ENCODE results near the gene TCP10L.
"Not testable (repeated sequence)": the region's sequence is repeated elsewhere in the genome, so short reads cannot be mapped to it uniquely, and the experiment has no call there.

The TCP10L gene

DNA sequence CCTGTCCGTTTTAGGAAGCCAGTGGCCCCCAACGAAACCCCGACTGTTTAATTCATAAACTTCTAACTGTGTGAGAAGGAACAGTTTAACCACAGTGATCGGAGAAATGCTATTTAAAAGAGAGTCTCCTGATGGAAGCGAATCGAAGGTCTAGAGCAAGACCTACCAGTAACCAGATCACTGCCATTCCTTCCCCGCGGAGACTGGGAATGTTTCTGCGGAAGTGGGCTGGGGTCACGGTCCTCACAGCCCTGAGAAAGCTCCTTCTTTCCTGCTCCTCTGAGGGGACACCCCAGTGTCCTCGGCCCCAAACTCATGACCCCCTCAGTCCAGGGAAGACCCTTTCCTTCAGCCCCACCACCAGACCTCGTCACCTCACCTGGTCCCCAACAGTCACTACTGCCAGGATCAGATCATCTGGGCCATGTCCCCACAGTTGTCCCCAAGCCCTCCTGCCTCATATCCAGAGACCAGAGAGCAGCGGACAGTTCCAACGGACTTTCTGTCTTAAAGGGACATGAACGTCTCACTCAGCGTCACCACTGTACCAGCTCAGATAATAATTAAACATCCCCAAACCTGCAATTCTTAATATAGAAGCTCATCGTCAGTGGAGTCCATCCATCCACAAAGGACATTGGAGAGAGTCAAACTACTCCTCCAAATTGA lies at the start of gene TCP10L:
Gene TCP10L (minus strand): TSS at position 482 of the 669 bp plus-strand sequence. CDS start 1,219 bp downstream, outside the sequence.
- DNase-seq = no peak

DNA sequence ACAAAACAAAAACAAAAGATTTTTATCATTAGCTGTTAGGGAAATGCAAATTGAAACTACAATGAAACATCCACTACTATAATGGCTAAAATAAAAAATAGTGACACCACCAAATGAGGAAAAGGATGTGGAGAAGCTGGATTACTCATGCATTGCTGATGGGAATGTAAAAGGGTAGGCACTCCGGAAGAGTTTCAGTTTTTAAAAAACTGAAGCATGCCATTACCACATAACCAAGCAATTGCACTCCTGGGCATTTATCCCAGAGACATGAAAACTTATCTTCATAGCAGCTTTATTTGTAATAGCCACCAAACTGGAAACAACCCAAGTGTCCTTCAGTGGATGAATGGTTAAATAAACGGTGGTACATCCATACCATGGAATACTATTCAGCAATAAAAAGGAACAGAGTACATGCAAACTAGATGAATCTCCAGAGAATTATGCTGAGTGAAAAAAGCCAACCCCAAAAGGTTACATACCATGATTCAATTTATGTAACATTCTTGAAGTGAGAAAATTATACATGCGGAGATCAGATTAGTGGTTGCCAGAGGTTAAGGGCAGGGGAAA lies 41.4 kb upstream of the TCP10L start:
- no peak for DNase-seq

- DNase-seq = not testable (repeated sequence)
Measured at GRCh38 chr21:32618218-32618617, 32.9 kb upstream of the TCP10L start.

DNA sequence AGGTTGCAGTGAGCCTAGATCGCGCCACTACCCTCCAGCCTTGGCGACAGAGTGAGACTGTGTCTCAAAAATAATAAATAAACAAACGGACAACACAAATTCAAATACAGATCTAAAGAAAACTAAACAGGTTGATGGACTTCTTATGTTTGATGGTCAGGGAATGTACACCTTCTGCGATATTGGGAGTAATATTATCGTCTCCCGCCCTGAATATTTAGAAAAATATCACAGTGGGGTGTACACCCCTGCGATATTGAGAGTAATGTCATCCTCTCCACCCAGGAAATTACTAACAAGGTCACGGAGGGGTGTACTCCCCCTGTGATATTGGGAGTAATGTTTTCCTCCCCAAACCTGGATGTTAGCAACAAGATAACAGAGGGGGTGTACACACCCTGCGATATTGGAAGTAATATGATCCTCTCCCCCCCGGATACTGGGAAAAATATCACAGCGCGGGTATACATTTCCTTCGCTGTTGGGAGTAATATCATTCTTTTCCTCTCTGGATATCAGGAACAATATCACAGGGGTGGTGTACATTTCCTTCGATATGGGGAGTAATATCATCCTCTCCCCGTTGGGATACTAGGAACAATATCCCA lies 28.2 kb upstream of the TCP10L start:
- DNase-seq = no peak

DNA sequence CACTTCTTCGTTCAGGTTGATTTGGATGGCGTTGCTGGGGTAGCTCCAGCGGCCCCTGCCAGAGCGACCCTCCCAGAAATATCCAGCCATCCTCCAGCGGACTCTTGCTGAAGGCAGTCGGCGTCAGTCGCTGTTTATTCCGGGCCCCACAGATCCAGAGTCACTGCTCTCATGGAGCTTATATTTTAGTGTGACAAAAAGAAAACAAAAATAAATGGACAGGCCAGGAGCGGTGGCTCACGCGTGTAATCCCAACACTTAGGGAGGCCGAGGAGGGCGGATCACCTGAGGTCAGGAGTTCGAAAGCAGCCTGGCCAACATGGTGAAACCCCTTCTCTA lies 27.6 kb upstream of the TCP10L start:
- no peak for DNase-seq

DNA sequence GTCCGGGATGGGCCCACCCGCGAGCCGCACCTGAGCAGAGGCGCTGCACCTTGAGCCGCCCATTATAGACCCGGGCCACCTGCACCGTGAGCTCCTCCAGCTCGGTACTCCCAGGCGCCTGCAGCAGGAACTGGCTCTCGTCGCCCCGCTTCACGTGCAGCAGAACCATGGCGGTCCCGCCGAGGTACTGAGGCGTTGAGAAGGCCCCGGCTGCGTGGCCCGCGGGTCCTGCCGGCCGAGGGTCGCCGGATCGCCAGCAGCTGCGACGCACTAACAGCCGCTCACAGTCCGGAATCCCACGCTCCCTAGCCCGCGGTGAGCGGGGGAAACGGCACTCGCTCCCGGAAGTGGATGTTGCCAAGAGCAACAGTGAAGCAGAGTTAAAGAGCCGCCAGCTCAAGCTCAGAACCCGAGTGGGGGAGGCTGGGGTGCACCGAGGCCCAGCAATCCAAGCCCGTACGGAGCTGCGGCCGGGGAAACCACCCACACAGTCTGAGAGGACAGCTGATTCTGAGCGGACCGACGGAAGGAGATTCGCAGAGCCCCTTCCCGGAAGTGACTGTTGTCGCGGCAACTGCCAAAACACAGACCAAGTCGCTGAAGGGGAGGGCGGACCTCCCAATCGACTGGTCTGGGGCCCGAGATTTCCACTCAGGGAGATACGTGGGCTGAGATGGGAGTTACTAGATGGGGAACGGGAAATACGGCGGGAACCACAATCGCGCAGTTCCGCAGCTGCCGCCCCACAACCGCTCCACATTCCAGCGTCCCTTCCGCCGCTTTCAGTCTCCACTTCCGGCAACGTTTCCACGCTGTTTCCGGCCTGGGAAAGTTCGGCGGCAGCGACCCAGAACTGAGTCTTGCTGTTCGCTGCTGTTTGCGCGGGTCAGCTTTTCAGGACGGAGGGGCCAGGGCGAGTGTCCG lies 27.0 kb upstream of the TCP10L start, which contains the start of gene CFAP298:
Gene CFAP298 (minus strand): TSS at position 303 of the 924 bp plus-strand sequence. CDS start 134 bp downstream, at position 169.
- DNase-seq = peak; percentile 81 to 82

- peak; percentile 18 to 19 for DNase-seq
Measured at GRCh38 chr21:32611471-32611997, 26.2 kb upstream of the TCP10L start.

- DNase-seq = not testable (repeated sequence)
Measured at GRCh38 chr21:32610940-32611339, 25.6 kb upstream of the TCP10L start.

DNA sequence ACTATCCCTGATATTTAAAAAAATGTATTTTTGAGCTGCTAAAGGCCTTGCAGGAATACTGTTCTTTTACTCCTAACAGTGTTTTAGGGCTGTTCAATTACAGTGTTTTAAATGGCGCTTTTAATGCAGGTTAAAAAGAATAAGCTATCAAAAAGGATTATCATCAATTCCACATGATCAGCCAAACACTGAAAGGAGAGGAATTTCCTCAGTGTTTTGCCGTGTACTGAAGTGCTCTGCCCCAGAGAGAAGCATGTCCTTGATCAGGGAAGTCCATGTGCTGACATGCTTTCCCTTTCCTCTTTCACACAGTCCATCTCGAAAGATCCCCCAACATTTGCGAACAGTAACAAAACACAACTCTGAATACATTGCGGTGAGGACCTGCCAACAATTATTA lies 23.5 kb upstream of the TCP10L start:
- no peak for DNase-seq

GRCh38 chr21:32605469-32605868 lies 20.1 kb upstream of the TCP10L start:
- DNase-seq = no peak

- no peak for DNase-seq
Measured at GRCh38 chr21:32604464-32604863, 19.1 kb upstream of the TCP10L start.

- DNase-seq = no peak
Measured at GRCh38 chr21:32603131-32603530, 17.8 kb upstream of the TCP10L start.

DNA sequence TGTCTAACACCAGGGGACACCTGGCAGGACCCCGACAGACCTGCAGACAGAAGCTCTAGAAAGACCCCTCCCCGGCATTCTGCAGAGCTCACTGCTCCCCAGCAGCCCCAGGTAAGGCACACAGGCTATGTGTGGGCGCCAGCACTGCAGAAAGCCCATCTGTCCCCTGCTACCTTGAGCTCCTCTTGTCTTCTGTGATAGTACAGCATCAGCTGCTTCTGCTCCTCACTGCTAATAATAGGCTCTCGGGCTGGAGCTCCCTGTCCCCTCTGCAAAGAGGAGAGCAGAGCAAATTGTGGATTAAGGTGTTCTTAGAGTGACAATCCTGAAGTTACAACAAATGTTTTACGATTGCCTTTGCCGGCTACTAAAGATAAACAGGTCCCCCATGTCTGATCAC lies 16.8 kb upstream of the TCP10L start:
- no peak for DNase-seq

GRCh38 chr21:32599526-32599925 lies 14.2 kb upstream of the TCP10L start:
- DNase-seq = no peak

DNA sequence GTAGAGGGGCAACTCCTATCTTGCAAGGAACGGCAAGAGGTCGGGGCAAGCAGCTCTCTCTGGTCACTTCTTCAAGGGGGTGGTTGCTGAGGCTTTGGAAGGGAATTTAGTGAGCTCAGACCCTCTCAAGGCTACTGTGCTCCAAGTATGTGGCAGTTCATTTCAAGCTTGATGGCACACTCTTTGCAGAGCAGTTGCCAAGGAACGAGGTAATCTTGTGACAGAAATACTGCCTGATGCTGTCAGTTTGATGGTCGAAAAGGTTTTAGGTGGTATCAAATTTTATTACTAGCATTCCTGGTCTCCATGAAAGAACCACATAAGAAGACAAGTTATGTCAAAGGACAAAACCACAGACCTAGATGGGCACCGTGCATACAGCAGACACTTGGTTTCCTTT lies 13.8 kb upstream of the TCP10L start:
- no peak for DNase-seq

DNA sequence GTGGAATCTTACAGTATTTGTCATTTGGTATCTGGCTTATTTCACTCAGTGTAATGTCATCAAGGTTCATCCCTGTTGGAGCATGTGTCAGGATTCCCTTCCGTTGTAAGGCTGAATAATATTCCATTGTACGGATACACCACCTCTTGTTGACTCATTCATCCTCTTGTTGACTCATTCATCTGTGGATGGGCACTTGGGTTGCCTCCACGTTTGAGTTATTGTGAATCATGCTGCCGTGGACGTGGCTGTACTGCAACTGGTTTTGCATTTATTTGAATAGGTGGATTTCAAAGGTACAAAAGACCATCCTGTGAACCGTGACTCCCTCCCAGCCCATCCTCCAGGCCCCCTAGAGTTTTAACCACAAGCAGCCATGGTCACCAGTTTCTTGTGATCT lies 11.9 kb upstream of the TCP10L start:
- no peak for DNase-seq

GRCh38 chr21:32595431-32595830 lies 10.1 kb upstream of the TCP10L start:
- no peak for DNase-seq

GRCh38 chr21:32593690-32594089 lies 8.4 kb upstream of the TCP10L start:
- DNase-seq = no peak

GRCh38 chr21:32592929-32593502 lies 7.7 kb upstream of the TCP10L start:
- no peak for DNase-seq

DNA sequence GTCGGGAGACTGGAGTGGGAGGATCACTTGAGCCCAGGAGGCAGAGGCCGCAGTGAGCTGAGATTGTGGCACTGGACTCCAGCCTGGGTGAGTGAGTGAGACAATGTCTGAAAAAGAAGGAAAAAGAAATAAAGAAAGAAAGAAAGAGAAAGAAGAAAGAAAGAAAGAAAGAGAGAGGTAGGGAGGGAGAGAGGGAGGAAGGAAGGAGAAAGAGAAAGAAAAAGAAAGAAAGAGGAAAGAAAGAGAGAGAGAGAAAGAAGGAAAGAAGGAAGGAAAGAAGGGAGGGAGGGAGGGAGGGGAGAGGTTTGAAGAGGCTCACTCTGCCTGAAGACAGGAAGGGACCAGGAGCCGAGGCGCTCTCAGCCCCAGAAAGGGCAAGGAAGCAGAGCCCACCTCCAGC lies 4.8 kb upstream of the TCP10L start:
- DNase-seq = no peak

- no peak for DNase-seq
Measured at GRCh38 chr21:32587651-32588050, 2.3 kb upstream of the TCP10L start.

- no peak for DNase-seq
Measured at GRCh38 chr21:32587120-32587519, 1.8 kb upstream of the TCP10L start.

GRCh38 chr21:32585970-32586369 lies 647 bp upstream of the TCP10L start:
- no peak for DNase-seq
